HEK293 (cell line): ENCODE data around the gene LHFPL3.

Source experiments
- KLF7 ChIP-seq: fragments of 450-650 bp; formaldehyde crosslinking; IDR thresholded peaks from 2 replicates; pipeline ENCODE4 v1.5.1; 2016; ENCODE audit warnings: missing biosample characterization, missing genetic modification characterization, borderline replicate concordance
- YY1 ChIP-seq: fragments of 450-650 bp; formaldehyde crosslinking; IDR thresholded peaks from 2 replicates; pipeline ENCODE4 v1.5.1; 2018; ENCODE audit warnings: missing biosample characterization, missing genetic modification characterization
- ZNF133 ChIP-seq: fragments of 450-650 bp; formaldehyde crosslinking; IDR thresholded peaks from 2 replicates; pipeline ENCODE4 v1.5.1; 2016; ENCODE audit warnings: missing biosample characterization, missing genetic modification characterization
- ZNF16 ChIP-seq: fragments of 450-650 bp; formaldehyde crosslinking; IDR thresholded peaks from 2 replicates; pipeline ENCODE4 v1.5.1; 2016; ENCODE audit warnings: low read depth, missing biosample characterization, missing genetic modification characterization
- ZNF24 ChIP-seq: fragments of 450-650 bp; formaldehyde crosslinking; IDR thresholded peaks from 2 replicates; pipeline ENCODE4 v1.5.1; 2016; ENCODE audit warnings: missing biosample characterization, missing genetic modification characterization
- ZNF664 ChIP-seq: fragments of 450-650 bp; formaldehyde crosslinking; IDR thresholded peaks from 2 replicates; pipeline ENCODE4 v1.5.1; 2016; ENCODE audit warnings: missing biosample characterization, missing genetic modification characterization
- TF ChIP-seq, protein P1 (sequence below): fragments of 450-650 bp; formaldehyde crosslinking; IDR thresholded peaks from 2 replicates; pipeline ENCODE4 v1.5.1; 2016; ENCODE audit warnings: missing biosample characterization, missing genetic modification characterization
- TF ChIP-seq, protein P2 (sequence below): fragments of 450-650 bp; formaldehyde crosslinking; IDR thresholded peaks from 2 replicates; pipeline ENCODE4 v1.5.1; 2016; ENCODE audit warnings: missing biosample characterization, missing genetic modification characterization, low read depth
- TF ChIP-seq, protein P3 (sequence below): fragments of 450-650 bp; formaldehyde crosslinking; IDR thresholded peaks from 2 replicates; pipeline ENCODE4 v1.5.1; 2016; ENCODE audit warnings: missing biosample characterization, missing genetic modification characterization
- TF ChIP-seq, protein P4 (sequence below): fragments of 450-650 bp; formaldehyde crosslinking; IDR thresholded peaks from 2 replicates; pipeline ENCODE4 v1.5.1; 2016; ENCODE audit warnings: missing biosample characterization, missing genetic modification characterization
- TF ChIP-seq, protein P5 (sequence below): fragments of 450-650 bp; formaldehyde crosslinking; IDR thresholded peaks from 2 replicates; pipeline ENCODE4 v1.5.1; 2016; ENCODE audit warnings: missing biosample characterization, missing genetic modification characterization, low read depth

DNA sequence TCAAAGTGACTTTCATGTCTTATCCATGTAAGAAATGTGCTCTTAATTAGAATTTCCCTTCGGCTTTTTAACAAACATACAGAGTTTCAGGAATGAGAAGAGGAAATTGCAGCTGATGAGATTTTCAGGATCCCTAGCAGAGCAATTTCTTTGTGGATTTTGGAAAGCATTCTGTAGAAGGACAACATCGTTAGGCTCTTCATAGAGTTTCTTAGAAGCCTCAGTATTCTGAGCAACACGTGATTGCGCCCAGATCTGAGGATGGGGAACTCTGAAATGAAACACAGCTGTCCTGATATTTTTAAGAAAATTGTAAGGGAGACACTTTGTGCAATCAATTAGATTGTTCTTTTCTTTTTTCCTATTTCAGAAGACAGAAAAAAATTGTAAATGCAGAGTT is 85.8 kb downstream of the LHFPL3 start:
- TF ChIP-seq, protein P1, sequence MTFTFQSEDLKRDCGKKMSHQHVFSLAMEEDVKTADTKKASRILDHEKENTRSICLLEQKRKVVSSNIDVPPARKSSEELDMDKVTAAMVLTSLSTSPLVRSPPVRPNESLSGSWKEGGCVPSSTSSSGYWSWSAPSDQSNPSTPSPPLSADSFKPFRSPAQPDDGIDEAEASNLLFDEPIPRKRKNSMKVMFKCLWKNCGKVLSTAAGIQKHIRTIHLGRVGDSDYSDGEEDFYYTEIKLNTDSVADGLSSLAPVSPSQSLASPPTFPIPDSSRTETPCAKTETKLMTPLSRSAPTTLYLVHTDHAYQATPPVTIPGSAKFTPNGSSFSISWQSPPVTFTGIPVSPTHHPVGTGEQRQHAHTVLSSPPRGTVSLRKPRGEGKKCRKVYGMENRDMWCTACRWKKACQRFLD: no peak
- TF ChIP-seq, protein P2, sequence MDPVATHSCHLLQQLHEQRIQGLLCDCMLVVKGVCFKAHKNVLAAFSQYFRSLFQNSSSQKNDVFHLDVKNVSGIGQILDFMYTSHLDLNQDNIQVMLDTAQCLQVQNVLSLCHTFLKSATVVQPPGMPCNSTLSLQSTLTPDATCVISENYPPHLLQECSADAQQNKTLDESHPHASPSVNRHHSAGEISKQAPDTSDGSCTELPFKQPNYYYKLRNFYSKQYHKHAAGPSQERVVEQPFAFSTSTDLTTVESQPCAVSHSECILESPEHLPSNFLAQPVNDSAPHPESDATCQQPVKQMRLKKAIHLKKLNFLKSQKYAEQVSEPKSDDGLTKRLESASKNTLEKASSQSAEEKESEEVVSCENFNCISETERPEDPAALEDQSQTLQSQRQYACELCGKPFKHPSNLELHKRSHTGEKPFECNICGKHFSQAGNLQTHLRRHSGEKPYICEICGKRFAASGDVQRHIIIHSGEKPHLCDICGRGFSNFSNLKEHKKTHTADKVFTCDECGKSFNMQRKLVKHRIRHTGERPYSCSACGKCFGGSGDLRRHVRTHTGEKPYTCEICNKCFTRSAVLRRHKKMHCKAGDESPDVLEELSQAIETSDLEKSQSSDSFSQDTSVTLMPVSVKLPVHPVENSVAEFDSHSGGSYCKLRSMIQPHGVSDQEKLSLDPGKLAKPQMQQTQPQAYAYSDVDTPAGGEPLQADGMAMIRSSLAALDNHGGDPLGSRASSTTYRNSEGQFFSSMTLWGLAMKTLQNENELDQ (tag by site-specific recombination): no peak
- no peak for TF ChIP-seq KLF7 (tag by site-specific recombination)
- TF ChIP-seq, protein P3, sequence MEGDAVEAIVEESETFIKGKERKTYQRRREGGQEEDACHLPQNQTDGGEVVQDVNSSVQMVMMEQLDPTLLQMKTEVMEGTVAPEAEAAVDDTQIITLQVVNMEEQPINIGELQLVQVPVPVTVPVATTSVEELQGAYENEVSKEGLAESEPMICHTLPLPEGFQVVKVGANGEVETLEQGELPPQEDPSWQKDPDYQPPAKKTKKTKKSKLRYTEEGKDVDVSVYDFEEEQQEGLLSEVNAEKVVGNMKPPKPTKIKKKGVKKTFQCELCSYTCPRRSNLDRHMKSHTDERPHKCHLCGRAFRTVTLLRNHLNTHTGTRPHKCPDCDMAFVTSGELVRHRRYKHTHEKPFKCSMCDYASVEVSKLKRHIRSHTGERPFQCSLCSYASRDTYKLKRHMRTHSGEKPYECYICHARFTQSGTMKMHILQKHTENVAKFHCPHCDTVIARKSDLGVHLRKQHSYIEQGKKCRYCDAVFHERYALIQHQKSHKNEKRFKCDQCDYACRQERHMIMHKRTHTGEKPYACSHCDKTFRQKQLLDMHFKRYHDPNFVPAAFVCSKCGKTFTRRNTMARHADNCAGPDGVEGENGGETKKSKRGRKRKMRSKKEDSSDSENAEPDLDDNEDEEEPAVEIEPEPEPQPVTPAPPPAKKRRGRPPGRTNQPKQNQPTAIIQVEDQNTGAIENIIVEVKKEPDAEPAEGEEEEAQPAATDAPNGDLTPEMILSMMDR (tag by site-specific recombination): no peak
- TF ChIP-seq ZNF133 (tag by site-specific recombination): no peak
- TF ChIP-seq, protein P4, sequence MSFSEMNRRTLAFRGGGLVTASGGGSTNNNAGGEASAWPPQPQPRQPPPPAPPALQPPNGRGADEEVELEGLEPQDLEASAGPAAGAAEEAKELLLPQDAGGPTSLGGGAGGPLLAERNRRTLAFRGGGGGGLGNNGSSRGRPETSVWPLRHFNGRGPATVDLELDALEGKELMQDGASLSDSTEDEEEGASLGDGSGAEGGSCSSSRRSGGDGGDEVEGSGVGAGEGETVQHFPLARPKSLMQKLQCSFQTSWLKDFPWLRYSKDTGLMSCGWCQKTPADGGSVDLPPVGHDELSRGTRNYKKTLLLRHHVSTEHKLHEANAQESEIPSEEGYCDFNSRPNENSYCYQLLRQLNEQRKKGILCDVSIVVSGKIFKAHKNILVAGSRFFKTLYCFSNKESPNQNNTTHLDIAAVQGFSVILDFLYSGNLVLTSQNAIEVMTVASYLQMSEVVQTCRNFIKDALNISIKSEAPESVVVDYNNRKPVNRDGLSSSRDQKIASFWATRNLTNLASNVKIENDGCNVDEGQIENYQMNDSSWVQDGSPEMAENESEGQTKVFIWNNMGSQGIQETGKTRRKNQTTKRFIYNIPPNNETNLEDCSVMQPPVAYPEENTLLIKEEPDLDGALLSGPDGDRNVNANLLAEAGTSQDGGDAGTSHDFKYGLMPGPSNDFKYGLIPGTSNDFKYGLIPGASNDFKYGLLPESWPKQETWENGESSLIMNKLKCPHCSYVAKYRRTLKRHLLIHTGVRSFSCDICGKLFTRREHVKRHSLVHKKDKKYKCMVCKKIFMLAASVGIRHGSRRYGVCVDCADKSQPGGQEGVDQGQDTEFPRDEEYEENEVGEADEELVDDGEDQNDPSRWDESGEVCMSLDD (tag by site-specific recombination): no peak
- TF ChIP-seq ZNF16 (tag by site-specific recombination): no peak
- no peak for TF ChIP-seq YY1 (tag by site-specific recombination)
- TF ChIP-seq, protein P5, sequence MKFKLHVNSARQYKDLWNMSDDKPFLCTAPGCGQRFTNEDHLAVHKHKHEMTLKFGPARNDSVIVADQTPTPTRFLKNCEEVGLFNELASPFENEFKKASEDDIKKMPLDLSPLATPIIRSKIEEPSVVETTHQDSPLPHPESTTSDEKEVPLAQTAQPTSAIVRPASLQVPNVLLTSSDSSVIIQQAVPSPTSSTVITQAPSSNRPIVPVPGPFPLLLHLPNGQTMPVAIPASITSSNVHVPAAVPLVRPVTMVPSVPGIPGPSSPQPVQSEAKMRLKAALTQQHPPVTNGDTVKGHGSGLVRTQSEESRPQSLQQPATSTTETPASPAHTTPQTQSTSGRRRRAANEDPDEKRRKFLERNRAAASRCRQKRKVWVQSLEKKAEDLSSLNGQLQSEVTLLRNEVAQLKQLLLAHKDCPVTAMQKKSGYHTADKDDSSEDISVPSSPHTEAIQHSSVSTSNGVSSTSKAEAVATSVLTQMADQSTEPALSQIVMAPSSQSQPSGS (tag by site-specific recombination): no peak
- no peak for TF ChIP-seq ZNF664
- TF ChIP-seq ZNF24 (tag by site-specific recombination): no peak
